GM12864 (cell line): Measurements from ENCODE around the gene NOS2.

ENCODE experiments used
- DNase-seq: peaks from one replicate; pipeline ENCODE4 v3.0.0-alpha.2; 2011; ENCODE audit warnings: low read depth
- H3K4me3 ChIP-seq: 2 replicates; pipeline ENCODE4 v1.5.1; 2011; ENCODE audit warnings: mild to moderate bottlenecking, low read depth, low read length, control low read depth
- TF ChIP-seq, protein P1 (sequence below): IDR thresholded peaks from 2 replicates; pipeline ENCODE4 v1.5.1; 2011; ENCODE audit warnings: low read depth, mild to moderate bottlenecking, moderate library complexity, low read length, control low read depth, inconsistent platforms; ENCODE audit errors: missing control alignments

Gene NOS2

DNA sequence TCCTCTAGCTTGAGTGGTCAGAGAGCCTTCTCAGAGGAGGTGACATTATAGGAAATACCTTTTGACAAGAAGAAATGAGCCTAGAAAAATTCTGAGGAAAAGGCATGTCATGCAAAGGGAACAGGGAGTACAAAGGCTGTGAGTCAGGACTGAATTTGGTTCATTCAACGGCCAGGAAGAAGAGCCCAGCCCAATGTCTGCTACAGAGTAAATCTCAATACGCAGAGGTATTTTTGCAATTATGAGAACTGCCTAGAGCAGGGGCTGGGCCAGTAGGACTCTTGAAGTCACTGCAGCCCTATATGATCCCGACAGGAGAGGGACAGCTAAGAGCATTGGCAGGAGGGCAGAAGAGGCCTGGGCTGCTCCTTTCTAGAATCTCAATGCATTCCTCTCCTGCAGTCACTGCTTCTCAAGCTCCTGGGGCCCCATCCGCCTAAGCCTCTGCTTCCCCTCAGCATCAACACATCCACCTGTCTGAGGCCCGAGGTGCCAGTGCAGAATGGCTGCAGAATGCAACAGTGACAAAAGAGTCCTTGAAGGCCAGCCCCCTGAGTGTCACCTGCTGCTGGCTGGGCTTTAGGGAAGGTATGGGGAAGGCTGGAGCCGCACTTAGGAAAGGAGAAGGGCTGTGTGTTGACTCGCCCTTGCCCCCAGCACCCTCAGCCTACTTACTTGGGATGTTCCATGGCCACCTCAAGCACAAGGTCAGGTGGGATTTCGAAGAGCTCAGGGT is 20.1 kb downstream of the NOS2 start:
- no peak overlapping the region for H3K4me3 ChIP-seq
- DNase-seq, result no peak
- TF ChIP-seq, protein P1, sequence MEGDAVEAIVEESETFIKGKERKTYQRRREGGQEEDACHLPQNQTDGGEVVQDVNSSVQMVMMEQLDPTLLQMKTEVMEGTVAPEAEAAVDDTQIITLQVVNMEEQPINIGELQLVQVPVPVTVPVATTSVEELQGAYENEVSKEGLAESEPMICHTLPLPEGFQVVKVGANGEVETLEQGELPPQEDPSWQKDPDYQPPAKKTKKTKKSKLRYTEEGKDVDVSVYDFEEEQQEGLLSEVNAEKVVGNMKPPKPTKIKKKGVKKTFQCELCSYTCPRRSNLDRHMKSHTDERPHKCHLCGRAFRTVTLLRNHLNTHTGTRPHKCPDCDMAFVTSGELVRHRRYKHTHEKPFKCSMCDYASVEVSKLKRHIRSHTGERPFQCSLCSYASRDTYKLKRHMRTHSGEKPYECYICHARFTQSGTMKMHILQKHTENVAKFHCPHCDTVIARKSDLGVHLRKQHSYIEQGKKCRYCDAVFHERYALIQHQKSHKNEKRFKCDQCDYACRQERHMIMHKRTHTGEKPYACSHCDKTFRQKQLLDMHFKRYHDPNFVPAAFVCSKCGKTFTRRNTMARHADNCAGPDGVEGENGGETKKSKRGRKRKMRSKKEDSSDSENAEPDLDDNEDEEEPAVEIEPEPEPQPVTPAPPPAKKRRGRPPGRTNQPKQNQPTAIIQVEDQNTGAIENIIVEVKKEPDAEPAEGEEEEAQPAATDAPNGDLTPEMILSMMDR, result no peak

DNA sequence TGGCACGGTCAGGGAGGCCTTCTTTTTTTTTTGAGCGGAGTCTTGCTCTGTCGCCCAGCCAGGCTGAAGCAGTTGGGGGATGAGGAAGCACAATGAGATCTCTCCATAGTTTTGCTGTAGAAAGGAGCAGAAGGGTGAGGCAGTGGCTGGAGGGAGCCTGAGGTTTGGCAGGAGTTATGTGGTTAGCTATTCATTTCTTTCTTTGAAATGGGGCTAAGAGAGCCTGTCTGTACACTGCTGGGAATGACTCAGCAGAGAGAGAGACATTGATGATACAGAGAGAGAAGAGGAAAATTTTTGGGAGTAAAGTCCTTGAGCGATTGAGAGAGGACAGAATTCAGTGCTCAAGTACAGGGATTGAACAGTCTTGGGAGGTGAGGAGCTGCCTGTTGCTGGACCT is 22.1 kb downstream of the NOS2 start:
- no peak for DNase-seq
- H3K4me3 ChIP-seq, result no peak overlapping the region
- TF ChIP-seq, protein P1, result no peak

DNA sequence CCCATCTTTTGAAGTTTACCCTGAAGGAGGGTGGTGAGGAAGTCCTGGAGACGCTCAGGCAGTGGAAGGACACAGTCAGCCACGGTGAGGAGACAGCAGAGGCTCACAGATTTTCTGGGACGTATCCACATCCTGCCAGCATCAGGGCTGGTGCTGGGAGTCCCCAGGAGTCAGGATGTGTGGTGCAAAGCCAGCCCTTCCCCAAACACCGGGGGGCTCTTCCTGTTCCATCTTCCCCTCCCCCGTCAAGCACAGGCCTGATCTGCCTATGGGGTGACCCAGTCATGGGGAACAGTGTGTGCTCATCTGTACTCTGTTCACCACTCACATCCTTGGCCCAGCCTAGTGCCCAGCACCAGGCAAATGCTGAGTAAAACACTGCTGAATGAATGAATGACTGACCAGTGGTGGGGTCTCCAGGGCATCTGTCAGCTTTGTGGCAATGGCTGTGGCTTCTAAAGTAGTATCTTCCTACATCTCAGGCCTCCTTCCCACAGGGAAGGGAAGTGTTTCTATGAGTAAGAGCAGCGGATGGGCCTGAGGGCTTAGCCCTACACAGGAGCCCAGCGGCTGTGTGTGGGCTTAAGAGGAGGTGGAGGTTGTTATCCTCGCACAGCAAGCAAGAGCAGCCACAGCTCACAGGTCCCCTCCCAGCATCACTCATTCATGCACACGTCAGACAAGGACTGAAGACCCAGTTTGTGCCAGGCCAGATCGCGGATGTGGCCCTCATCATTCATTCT is 23.3 kb downstream of the NOS2 start:
- no peak overlapping the region for H3K4me3 ChIP-seq
- DNase-seq, result no peak
- TF ChIP-seq, protein P1, result no peak

DNA sequence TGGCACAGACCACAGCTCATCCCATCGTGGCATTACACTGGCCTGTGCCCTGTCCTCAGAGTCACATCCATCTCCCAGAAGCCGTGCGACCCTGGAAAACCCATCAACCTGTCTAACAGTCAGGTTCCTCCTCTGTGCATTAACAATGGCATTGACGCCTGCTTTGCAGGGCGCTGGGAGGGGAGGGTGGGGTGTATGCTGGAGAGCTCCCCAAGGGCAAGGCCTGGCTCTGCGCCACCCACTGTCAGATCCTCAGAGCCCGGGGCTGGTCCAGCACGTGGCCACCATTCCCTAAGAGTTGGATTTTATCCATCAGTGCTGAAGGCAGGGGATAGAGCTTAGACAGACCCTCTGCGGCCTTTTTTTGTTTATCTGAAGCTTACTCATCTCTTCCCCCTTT is 28.7 kb downstream of the NOS2 start:
- no peak for DNase-seq
- H3K4me3 ChIP-seq, result no peak overlapping the region
- TF ChIP-seq, protein P1, result no peak

DNA sequence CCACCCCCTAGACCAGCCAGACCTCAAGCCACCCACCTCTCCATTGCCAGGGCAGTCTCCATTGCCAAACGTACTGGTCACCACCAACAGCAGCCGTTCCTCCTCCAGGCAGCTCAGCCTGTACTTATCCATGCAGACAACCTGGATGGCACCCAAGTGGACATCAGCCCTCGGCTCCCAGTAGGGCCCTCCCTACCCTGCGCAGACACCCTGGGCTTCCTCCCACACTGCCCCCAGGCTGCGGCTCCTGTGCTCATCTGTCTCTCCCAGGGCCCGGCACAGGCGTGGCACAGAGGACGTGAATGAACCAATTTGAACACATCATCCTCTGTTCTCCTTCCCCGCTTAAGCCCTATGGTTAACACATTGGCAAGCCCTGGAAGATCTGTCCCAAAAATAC is 29.5 kb downstream of the NOS2 start:
- TF ChIP-seq, protein P1, result no peak
- H3K4me3 ChIP-seq, result no peak overlapping the region
- DNase-seq, result no peak

DNA sequence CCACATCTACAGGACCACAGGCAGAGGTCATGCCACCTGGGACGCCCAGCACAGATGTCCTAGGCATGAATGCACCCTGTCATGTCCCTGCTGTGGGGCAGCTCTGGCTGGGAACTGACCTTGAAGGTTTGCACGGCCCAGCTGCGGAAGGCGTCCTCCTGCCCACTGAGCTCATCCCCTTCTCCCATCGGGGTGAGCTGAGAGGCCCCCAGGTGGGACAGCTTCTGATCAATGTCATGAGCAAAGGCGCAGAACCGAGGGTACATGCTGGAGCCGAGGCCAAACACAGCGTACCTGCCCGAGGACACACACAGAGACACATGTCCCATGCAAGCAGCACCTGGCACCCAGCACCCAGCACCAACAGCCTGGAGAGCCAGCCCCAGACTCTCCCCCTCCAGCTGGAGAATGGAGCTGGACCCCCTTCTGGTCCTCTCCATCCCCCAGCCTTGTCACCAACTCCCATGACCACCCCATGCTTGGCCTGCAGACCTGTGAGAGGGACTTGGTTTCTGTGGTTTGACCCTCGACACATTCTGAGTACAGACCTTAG is 31.4 kb downstream of the NOS2 start:
- DNase-seq, result no peak
- TF ChIP-seq, protein P1, result no peak
- H3K4me3 ChIP-seq, result no peak overlapping the region

DNA sequence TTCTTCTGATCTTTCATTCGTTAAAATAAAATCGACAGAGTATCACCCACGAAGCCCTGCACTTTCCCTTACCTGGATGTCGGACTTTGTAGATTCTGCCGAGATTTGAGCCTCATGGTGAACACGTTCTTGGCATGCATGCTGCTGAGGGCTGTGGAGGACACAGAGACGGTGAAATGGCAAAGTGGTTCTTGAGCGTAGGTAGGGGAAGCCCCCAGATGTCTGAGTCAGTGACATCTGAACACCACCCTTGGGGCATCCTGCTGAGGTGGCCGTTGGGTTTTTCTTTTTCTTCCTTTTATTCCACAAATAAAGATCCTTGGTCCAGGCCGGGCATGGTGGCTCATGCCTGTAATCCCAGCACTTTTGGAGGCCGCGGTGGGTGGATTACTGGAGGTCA is 33.9 kb downstream of the NOS2 start:
- DNase-seq, result no peak
- TF ChIP-seq, protein P1, result no peak

More for the DNA sequence above, 33.9 kb downstream of the NOS2 start:
- H3K4me3 ChIP-seq, result no peak overlapping the region
